GM04503 (cell line): ENCODE results near the gene SEC31A.
"Not testable (repeated sequence)": the region's sequence is repeated elsewhere in the genome, so short reads cannot be mapped to it uniquely, and the experiment has no call there.

Experiments used
- DNase-seq: peaks from one replicate; pipeline ENCODE4 v3.0.0-alpha.2; 2012; ENCODE audit warnings: low read depth

Gene SEC31A

GRCh38 chr4:82833060-82833459 lies 57.9 kb downstream of the SEC31A start:
- not testable (repeated sequence) for DNase-seq

GRCh38 chr4:82825425-82825824 lies 65.5 kb downstream of the SEC31A start:
- DNase-seq = no peak

- no peak for DNase-seq
These were observed 67.9 kb downstream of the SEC31A start for GRCh38 chr4:82823062-82823461.

GRCh38 chr4:82820689-82821088 lies 70.3 kb downstream of the SEC31A start:
- DNase-seq = no peak

- DNase-seq = no peak
These were observed 72.0 kb downstream of the SEC31A start for GRCh38 chr4:82818664-82819662.

- not testable (repeated sequence) for DNase-seq
These were observed 74.1 kb downstream of the SEC31A start for GRCh38 chr4:82816874-82817273.

- DNase-seq = no peak
These were observed 76.9 kb downstream of the SEC31A start for GRCh38 chr4:82814034-82814433.

GRCh38 chr4:82811838-82812341 lies 79.1 kb downstream of the SEC31A start:
- no peak for DNase-seq

- DNase-seq = no peak
These were observed 79.6 kb downstream of the SEC31A start for GRCh38 chr4:82811392-82811791.

GRCh38 chr4:82810176-82810575 lies 80.8 kb downstream of the SEC31A start:
- no peak for DNase-seq

- DNase-seq = no peak
These were observed 81.3 kb downstream of the SEC31A start for GRCh38 chr4:82809619-82810018.

GRCh38 chr4:82803746-82804145 lies 87.2 kb downstream of the SEC31A start:
- no peak for DNase-seq

GRCh38 chr4:82802911-82803310 lies 88.0 kb downstream of the SEC31A start:
- DNase-seq = no peak

- DNase-seq = no peak
These were observed 88.9 kb downstream of the SEC31A start for GRCh38 chr4:82801910-82802521.

- DNase-seq = no peak
These were observed 91.7 kb downstream of the SEC31A start for GRCh38 chr4:82799006-82799881.

- no peak for DNase-seq
These were observed 92.6 kb downstream of the SEC31A start, which contains the start of gene SCD5 for GRCh38 chr4:82798168-82799005. TSS of gene SCD5 (minus strand) at chr4:82798796. CDS start at chr4:82798537, 259 bp downstream.

GRCh38 chr4:82797405-82798111 lies 93.4 kb downstream of the SEC31A start:
- no peak for DNase-seq

GRCh38 chr4:82797040-82797404 lies 93.9 kb downstream of the SEC31A start:
- DNase-seq = no peak

- no peak for DNase-seq
These were observed 97.9 kb downstream of the SEC31A start for GRCh38 chr4:82792912-82793649.

- no peak for DNase-seq
These were observed 99.8 kb downstream of the SEC31A start for GRCh38 chr4:82791179-82791578.
